Natural killer cell (primary cell): ENCODE results near the gene SLC39A13. TPM values are rescaled to one million over a fixed set of nuclear protein-coding genes. Genes with fewer than 3 reads are reported as not detected.

Source experiments
- ATAC-seq, 3 donors: fragments of 150-1000 bp in 2 of 3; fragments of 200-7000 bp in 1 of 3; cut with Tn5 transposase; 1 replicate in 1 of 3; 2 replicates in 2 of 3; pipeline ENCODE4 v1.10.0; 2021; ENCODE audit warnings: mild to moderate bottlenecking in 2 of 3, moderate library complexity in 2 of 3
- DNase-seq, 2 donors: peaks; one replicate each; pipeline versions ENCODE4 v3.0.0 to v3.0.0-alpha.2; 2013 to 2021; ENCODE audit warnings: mixed read lengths in 1 of 2
- H3K27ac ChIP-seq: one replicate; pipeline ENCODE4 v1.5.1; 2013; ENCODE audit warnings: mild to moderate bottlenecking, low read length
- H3K27me3 ChIP-seq: one replicate; pipeline ENCODE4 v1.6.1; 2013; ENCODE audit warnings: low read length; ENCODE audit not compliant: control insufficient read depth, insufficient read depth
- H3K36me3 ChIP-seq: one replicate; pipeline ENCODE4 v1.6.1; 2013; ENCODE audit warnings: low read length; ENCODE audit not compliant: control insufficient read depth, insufficient read depth
- H3K4me1 ChIP-seq: one replicate; pipeline ENCODE4 v1.6.1; 2013; ENCODE audit warnings: low read length; ENCODE audit not compliant: control insufficient read depth, insufficient read depth
- H3K4me3 ChIP-seq: one replicate; pipeline ENCODE4 v1.5.1; 2013; ENCODE audit warnings: low read length
- H3K9me3 ChIP-seq: one replicate; pipeline ENCODE4 v1.6.1; 2013; ENCODE audit warnings: low read length; ENCODE audit not compliant: control insufficient read depth, insufficient read depth
- H3K27ac Mint-ChIP-seq, 2 donors: one replicate each; pipeline ENCODE4 v1.8.0; 2022; ENCODE audit warnings: mild to moderate bottlenecking in 2 of 2, mixed read lengths in 2 of 2, moderate library complexity in 1 of 2
- H3K27me3 Mint-ChIP-seq, 2 donors: one replicate each; pipeline ENCODE4 v1.8.0; 2022; ENCODE audit warnings: low read depth in 2 of 2, mixed read lengths in 2 of 2
- H3K36me3 Mint-ChIP-seq: one replicate; pipeline ENCODE4 v1.8.0; 2022; ENCODE audit warnings: mixed read lengths
- H3K4me1 Mint-ChIP-seq, 2 donors: one replicate each; pipeline ENCODE4 v1.8.0; 2022; ENCODE audit warnings: mixed read lengths in 2 of 2
- H3K4me3 Mint-ChIP-seq: one replicate; pipeline ENCODE4 v1.8.0; 2022; ENCODE audit warnings: mild to moderate bottlenecking, moderate library complexity, mixed read lengths
- H3K9me3 Mint-ChIP-seq, 2 donors: one replicate each; pipeline ENCODE4 v1.8.0; 2022; ENCODE audit warnings: mixed read lengths in 2 of 2
- CTCF ChIP-seq: fragments of 200-600 bp; IDR thresholded peaks from one replicate; pipeline ENCODE4 v1.8.0; 2022; ENCODE audit warnings: antibody characterized with exemption
- WGBS: methylation state at CpG from one replicate; pipeline ENCODE4 v1.1.7; 2013; ENCODE audit warnings: missing lambda C conversion rate; ENCODE audit not compliant: insufficient coverage; 5-methylcytosine and 5-hydroxymethylcytosine counted together
- intact Hi-C: fragments of 100-400 bp; cut with micrococcal nuclease; formaldehyde crosslinking; loops from one replicate; pipeline ENCODE4 v1.14.2; 2022
- total RNA-seq, 4 donors: library from RNA; stranded (reverse); fragments of 120-200 nt in 1 of 4; gene quantifications; one replicate each; pipeline versions ENCODE4 v1.2.3 to v1.2.4, GENCODE V29; 2013 to 2022

The SLC39A13 gene
- total RNA-seq, 3 donors from 2014 or later (not counting 1 experiment from before 2014, with no cell fraction given) = 29.1 to 34.7 (median 32.6) TPM

DNA sequence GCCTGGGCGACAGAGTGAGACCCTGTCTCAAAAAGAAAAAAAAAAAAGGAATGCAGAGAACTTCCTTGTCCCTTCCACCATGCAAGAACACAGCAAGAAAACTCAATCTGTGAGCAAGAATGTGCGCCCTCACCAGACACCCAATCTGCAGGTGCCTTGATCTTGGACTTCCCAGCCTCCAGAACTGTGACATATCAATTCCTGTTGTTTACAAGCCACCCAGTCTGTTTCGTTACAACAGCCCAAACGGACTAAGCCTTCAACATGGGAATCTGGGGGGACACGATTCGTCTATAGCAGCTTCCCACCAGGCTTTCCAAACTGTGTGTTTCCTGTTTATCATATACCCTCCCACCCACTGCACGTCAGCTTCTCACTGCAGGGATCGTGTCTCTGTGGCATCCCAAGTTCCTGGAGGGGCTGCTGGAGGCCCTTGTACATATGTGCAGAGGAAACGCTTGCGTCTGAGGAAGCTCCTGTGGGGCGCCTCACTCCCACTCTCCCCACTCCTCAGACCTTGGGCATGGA, 28.9 kb downstream of the SLC39A13 start:
- no peak overlapping the region for H3K4me3 ChIP-seq
- H3K4me1 ChIP-seq = no peaks in the 10 kb centered on the region
- H3K27me3 ChIP-seq = no peaks in the 10 kb centered on the region
- Mint-ChIP-seq H3K27ac (no peak overlapping the region), H3K27me3 (peaks cover 0 to 3% of the 10 kb centered on the region in 2 donors), H3K36me3 (no peaks in the 10 kb centered on the region), H3K4me1 (no peaks in the 10 kb centered on the region), H3K9me3 (no peaks in the 10 kb centered on the region), H3K4me3 (no peak overlapping the region)
- DNase-seq (no peak), ATAC-seq (no peak)
- H3K9me3 ChIP-seq = no peaks in the 10 kb centered on the region
- TF ChIP-seq CTCF = no peak
- H3K36me3 ChIP-seq = no peaks in the 10 kb centered on the region
- H3K27ac ChIP-seq = no peak overlapping the region
- WGBS = 94% methylated on average over 11 of the region's 11 CpGs
- intact Hi-C loops = no loop called here

GRCh38 chr11:47437746-47438418, 29.5 kb downstream of the SLC39A13 start:
- no peaks in the 10 kb centered on the region for H3K4me1 Mint-ChIP-seq
- Histone ChIP-seq H3K27me3 (no peaks in the 10 kb centered on the region), H3K9me3 (no peaks in the 10 kb centered on the region), H3K36me3 (no peaks in the 10 kb centered on the region), H3K4me1 (no peaks in the 10 kb centered on the region), H3K4me3 (no peak overlapping the region), H3K27ac (no peak overlapping the region)
- no peak for DNase-seq
- no peak for TF ChIP-seq CTCF
- intact Hi-C loops = no loop called here
- H3K4me3 Mint-ChIP-seq = no peak overlapping the region
- no peak for ATAC-seq
- no peaks in the 10 kb centered on the region for H3K36me3 Mint-ChIP-seq
- H3K27ac Mint-ChIP-seq = no peak overlapping the region
- H3K9me3 Mint-ChIP-seq = no peaks in the 10 kb centered on the region
- H3K27me3 Mint-ChIP-seq = peaks cover 0 to 3% of the 10 kb centered on the region in 2 donors
- WGBS = 87% methylated on average over 16 of the region's 16 CpGs

- WGBS = 96% methylated on average over 18 of the region's 18 CpGs
- Mint-ChIP-seq H3K27me3 (peaks cover 0 to 3% of the 10 kb centered on the region in 2 donors), H3K36me3 (no peaks in the 10 kb centered on the region), H3K4me1 (no peaks in the 10 kb centered on the region), H3K27ac (no peak overlapping the region), H3K4me3 (no peak overlapping the region), H3K9me3 (no peaks in the 10 kb centered on the region)
- no peaks in the 10 kb centered on the region for H3K4me1 ChIP-seq
- H3K27me3 ChIP-seq = no peaks in the 10 kb centered on the region
- no peak for DNase-seq
- no peak for TF ChIP-seq CTCF
- no peak overlapping the region for H3K4me3 ChIP-seq
- intact Hi-C loops = no loop called here
- H3K27ac ChIP-seq = no peak overlapping the region
- no peaks in the 10 kb centered on the region for H3K9me3 ChIP-seq
- no peak for ATAC-seq
- no peaks in the 10 kb centered on the region for H3K36me3 ChIP-seq
These were observed 30.3 kb downstream of the SLC39A13 start for GRCh38 chr11:47438721-47439120.

- no peak for DNase-seq
- H3K4me3 ChIP-seq = no peak overlapping the region
- peaks cover 0 to 3% of the 10 kb centered on the region in 2 donors for H3K27me3 Mint-ChIP-seq
- no peaks in the 10 kb centered on the region for H3K9me3 Mint-ChIP-seq
- H3K9me3 ChIP-seq = no peaks in the 10 kb centered on the region
- H3K4me1 ChIP-seq = no peaks in the 10 kb centered on the region
- H3K36me3 Mint-ChIP-seq = no peaks in the 10 kb centered on the region
- 76% methylated on average over 2 of the region's 2 CpGs for WGBS
- ATAC-seq = no peak
- no peaks in the 10 kb centered on the region for H3K27me3 ChIP-seq
- no peak overlapping the region for H3K27ac ChIP-seq
- H3K36me3 ChIP-seq = no peaks in the 10 kb centered on the region
- H3K4me3 Mint-ChIP-seq = no peak overlapping the region
- intact Hi-C loops = no loop called here
- no peak for TF ChIP-seq CTCF
- H3K4me1 Mint-ChIP-seq = no peaks in the 10 kb centered on the region
- H3K27ac Mint-ChIP-seq = no peak overlapping the region
These were observed 31.7 kb downstream of the SLC39A13 start for GRCh38 chr11:47440054-47440476.
